ENCODE data around the gene SEL1L3. TPM values are rescaled to one million over a fixed set of nuclear protein-coding genes. Genes with fewer than 3 reads are reported as not detected.

SEL1L3 gene
- total and polyA plus RNA-seq, 2 donors (not counting 3 experiments of a cell fraction or from before 2014, with no cell fraction given): 53.4 to 122 TPM

DNA sequence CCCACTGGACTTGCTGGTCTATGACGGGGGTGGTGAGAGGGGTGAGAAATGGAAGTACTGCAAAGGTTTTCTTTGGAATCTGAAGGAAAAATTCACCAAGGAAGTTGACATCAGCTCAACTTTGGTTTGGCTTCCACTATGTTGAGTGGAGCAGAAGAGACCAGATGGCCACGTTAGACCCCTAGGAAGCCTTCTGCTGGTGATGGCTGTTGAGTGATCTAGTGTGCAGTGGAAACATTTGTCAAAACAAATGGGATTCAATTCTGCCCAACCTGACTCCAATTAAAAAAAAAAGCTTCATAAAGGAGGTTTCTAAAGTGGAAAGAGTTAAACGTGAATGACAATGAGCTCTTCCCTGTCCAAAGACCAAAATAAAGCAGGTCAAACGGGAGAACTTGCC, 25.7 kb downstream of the SEL1L3 start:
- dilution Hi-C loops (cut with MboI; ENCODE audit: extremely low pct_ligation_motif_present, low sequenced_read_pairs) (no loop called here), intact Hi-C loops (cut with micrococcal nuclease) (no loop called here)
- Histone ChIP-seq H3K9me1 (replicated peaks; ENCODE audit: control insufficient read depth, extremely low read depth, insufficient read depth, low read length) (no peaks in the 10 kb centered on the region), H3K4me2 (ENCODE audit: insufficient read depth, low read length) (no peak overlapping the region), H3K79me2 (ENCODE audit: control insufficient read depth, insufficient read depth, low read length) (no peaks in the 10 kb centered on the region), H3K9ac (replicated peaks; ENCODE audit: extremely low read depth, insufficient read depth, low read length) (no peak overlapping the region), H3K4me3 (replicated peaks in 1 of 3; ENCODE audit: insufficient read depth in 1 of 3, low read depth in 1 of 3, low read length in 3 of 3) (no peak overlapping the region), H2AFZ (ENCODE audit: low read depth, low read length) (no peak overlapping the region), H3K9me3 (replicated peaks; ENCODE audit: control insufficient read depth, insufficient read depth, low read length) (no peaks in the 10 kb centered on the region), H4K20me1 (replicated peaks; ENCODE audit: control insufficient read depth, extremely low read depth, insufficient read depth, low read length) (no peaks in the 10 kb centered on the region), H3K27me3 (ENCODE audit: control insufficient read depth in 2 of 2, insufficient read depth in 2 of 2, low read length in 2 of 2) (no peaks in the 10 kb centered on the region), H3K4me1 (ENCODE audit: control insufficient read depth, extremely low read depth, insufficient read depth, low read length) (no peaks in the 10 kb centered on the region), H3K27ac (ENCODE audit: insufficient read depth, low read depth, low read length) (no peak overlapping the region), H3K36me3 (ENCODE audit: control insufficient read depth in 2 of 2, extremely low read depth in 1 of 2, insufficient read depth in 2 of 2, low read length in 2 of 2) (no peaks in the 10 kb centered on the region)
- FAIRE-seq (no peak), DNase-seq (ENCODE audit: low read depth, low spot score) (no peak)
- no peak for TF ChIP-seq EZH2 (IDR thresholded peaks at IDR 0.05; ENCODE audit: borderline replicate concordance, low read depth, low read length, severe bottlenecking)
- TF ChIP-seq, protein P1, sequence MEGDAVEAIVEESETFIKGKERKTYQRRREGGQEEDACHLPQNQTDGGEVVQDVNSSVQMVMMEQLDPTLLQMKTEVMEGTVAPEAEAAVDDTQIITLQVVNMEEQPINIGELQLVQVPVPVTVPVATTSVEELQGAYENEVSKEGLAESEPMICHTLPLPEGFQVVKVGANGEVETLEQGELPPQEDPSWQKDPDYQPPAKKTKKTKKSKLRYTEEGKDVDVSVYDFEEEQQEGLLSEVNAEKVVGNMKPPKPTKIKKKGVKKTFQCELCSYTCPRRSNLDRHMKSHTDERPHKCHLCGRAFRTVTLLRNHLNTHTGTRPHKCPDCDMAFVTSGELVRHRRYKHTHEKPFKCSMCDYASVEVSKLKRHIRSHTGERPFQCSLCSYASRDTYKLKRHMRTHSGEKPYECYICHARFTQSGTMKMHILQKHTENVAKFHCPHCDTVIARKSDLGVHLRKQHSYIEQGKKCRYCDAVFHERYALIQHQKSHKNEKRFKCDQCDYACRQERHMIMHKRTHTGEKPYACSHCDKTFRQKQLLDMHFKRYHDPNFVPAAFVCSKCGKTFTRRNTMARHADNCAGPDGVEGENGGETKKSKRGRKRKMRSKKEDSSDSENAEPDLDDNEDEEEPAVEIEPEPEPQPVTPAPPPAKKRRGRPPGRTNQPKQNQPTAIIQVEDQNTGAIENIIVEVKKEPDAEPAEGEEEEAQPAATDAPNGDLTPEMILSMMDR (IDR thresholded peaks at IDR 0.05; ENCODE audit: extremely low read depth in 1 of 2, insufficient read depth in 1 of 2, low read depth in 1 of 2, low read length in 2 of 2): no peak
- no peak for TF ChIP-seq MYC (IDR thresholded peaks at IDR 0.05; ENCODE audit: low read depth, low read length)
- no peak for TF ChIP-seq POLR2AphosphoS5 (IDR thresholded peaks at IDR 0.05; ENCODE audit: insufficient read depth, low read depth, low read length)
- TF ChIP-seq, protein P2, sequence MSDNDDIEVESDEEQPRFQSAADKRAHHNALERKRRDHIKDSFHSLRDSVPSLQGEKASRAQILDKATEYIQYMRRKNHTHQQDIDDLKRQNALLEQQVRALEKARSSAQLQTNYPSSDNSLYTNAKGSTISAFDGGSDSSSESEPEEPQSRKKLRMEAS (IDR thresholded peaks at IDR 0.05; ENCODE audit: insufficient read depth, insufficient read length): no peak
- no peak for TF ChIP-seq FOS (IDR thresholded peaks at IDR 0.05; ENCODE audit: borderline replicate concordance, insufficient read depth, low read length)
- no peak for TF ChIP-seq JUN (IDR thresholded peaks at IDR 0.05; ENCODE audit: borderline replicate concordance, insufficient read depth, insufficient read length, low read depth)
- TF ChIP-seq GATA2 (IDR thresholded peaks at IDR 0.05; ENCODE audit: insufficient read depth, insufficient read length, low read depth, low read length): no peak
- TF ChIP-seq POLR2A (IDR thresholded peaks at IDR 0.05; ENCODE audit: low read depth, low read length): no peak
- no TSS peak for BruUV-seq (replicated peaks)
- POLR2A ChIA-PET: no interaction called here
- CTCF ChIA-PET: interaction anchor here (1.6 kb wide), 1 partner anchor 9 kb away, joined by 4 read pairs; no protein-coding TSS in a partner anchor

Measured in endothelial cell of umbilical vein (primary cell).